Stimulated activated naive CD4-positive, alpha-beta T cell treated with Interleukin-2 at 50 U/mL for 16 hours (primary cell): Measurements from ENCODE around the gene NKX1-2.

Source experiments
- DNase-seq: peaks from one replicate; lab custom pipeline; 2025; lab: John Stamatoyannopoulos, UW

Gene NKX1-2

GRCh38 chr10:124450012-124450782 is at the start of gene NKX1-2:
NKX1-2 (minus strand) TSS chr10:124450035; CDS start chr10:124449943, 92 bp downstream.
- no peak for DNase-seq

GRCh38 chr10:124498056-124498455 is 48.2 kb upstream of the NKX1-2 start:
- DNase-seq: no peak

GRCh38 chr10:124497196-124497881 is 47.5 kb upstream of the NKX1-2 start:
- DNase-seq: no peak

- DNase-seq: no peak
Observed at GRCh38 chr10:124496620-124497019, 46.8 kb upstream of the NKX1-2 start.

- DNase-seq: no peak
Observed at GRCh38 chr10:124496150-124496549, 46.3 kb upstream of the NKX1-2 start.

GRCh38 chr10:124495725-124496124 is 45.9 kb upstream of the NKX1-2 start:
- DNase-seq: no peak

GRCh38 chr10:124495162-124495561 is 45.3 kb upstream of the NKX1-2 start:
- DNase-seq: no peak

GRCh38 chr10:124494046-124494807 is 44.4 kb upstream of the NKX1-2 start:
- no peak for DNase-seq

GRCh38 chr10:124493214-124493882 is 43.5 kb upstream of the NKX1-2 start:
- DNase-seq: no peak

GRCh38 chr10:124492266-124492665 is 42.4 kb upstream of the NKX1-2 start:
- no peak for DNase-seq

GRCh38 chr10:124491105-124491504 is 41.3 kb upstream of the NKX1-2 start:
- DNase-seq: no peak

- DNase-seq: no peak
Observed at GRCh38 chr10:124486635-124487034, 36.8 kb upstream of the NKX1-2 start.

GRCh38 chr10:124484661-124485060 is 34.8 kb upstream of the NKX1-2 start:
- no peak for DNase-seq

GRCh38 chr10:124484031-124484430 is 34.2 kb upstream of the NKX1-2 start:
- DNase-seq: no peak

- DNase-seq: no peak
Observed at GRCh38 chr10:124482876-124483275, 33.0 kb upstream of the NKX1-2 start.

GRCh38 chr10:124482236-124482800 is 32.5 kb upstream of the NKX1-2 start:
- no peak for DNase-seq

GRCh38 chr10:124481717-124482116 is 31.9 kb upstream of the NKX1-2 start:
- DNase-seq: no peak

GRCh38 chr10:124480860-124481259 is 31.0 kb upstream of the NKX1-2 start:
- DNase-seq: no peak

- no peak for DNase-seq
Observed at GRCh38 chr10:124478515-124478914, 28.7 kb upstream of the NKX1-2 start.

- no peak for DNase-seq
Observed at GRCh38 chr10:124477614-124478363, 28.0 kb upstream of the NKX1-2 start.
